NCI-H128 (cell line): Measurements from ENCODE around the gene ING5.
"Not testable (repeated sequence)": the region's sequence is repeated elsewhere in the genome, so short reads cannot be mapped to it uniquely, and the experiment has no call there.

Experiments used
- DNase-seq: peaks from one replicate; lab custom pipeline; 2025; ENCODE audit not compliant: unreplicated experiment; lab: John Stamatoyannopoulos, UW

Gene ING5

DNA sequence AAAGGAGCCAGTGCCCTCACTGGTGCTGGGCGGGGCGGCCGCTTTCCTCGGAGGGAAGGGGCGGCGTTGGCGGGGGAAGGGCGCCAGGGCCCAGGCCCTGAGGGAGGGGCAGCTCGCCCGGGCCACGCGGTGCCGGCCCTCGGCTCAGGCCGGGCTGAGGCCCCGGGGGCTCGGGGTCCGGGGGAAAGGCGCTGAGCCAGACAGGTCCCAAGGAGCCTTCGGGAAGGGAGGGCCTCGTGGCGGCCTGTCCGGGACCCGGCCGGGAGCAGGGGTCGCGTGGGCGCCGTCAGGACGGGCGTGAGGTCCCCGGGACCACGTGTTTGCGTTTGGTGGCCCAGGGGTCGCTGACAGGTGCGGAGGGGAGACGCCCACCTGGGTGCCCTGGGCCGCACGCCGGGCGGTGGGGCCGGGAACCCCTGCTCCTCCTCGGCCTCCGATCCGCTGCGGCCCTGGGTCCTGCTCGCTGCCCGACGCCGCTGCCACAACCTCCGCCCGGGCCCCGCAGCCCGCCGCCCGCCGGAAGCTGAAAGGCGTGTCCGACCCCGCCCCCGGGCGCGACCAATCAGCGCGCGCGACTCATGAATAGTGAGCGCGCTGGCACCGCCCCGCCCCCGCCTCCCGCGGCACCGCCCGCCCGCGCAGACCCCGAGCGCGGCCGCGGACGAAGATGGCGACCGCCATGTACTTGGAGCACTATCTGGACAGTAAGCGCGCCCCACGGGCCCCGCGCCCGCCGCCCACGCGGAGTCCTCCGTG is at the start of gene ING5:
TSS of gene ING5 (plus strand) at position 641 of the 756 bp plus-strand sequence. CDS start at position 668, 27 bp downstream.
- DNase-seq = peak; percentile 66

DNA sequence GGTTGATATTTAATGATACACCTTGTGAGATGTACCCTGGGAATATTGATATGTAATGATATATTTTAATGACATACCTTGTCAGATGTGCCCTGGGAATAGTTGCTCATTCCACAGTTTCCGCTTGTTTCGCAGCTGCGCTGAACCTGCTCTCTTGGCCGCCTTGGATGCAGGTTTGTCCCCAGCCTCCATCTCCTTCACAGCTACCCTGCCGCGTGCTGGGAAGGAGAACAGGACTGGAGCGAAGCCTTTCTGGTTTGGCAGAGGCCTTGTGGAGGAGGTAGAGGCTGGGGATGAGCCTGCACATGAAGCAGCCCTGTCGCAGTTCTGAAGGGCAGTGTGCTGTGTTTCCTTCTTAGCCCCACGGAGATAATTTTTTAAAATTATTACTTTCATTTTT is 49.7 kb upstream of the ING5 start:
- no peak for DNase-seq

DNA sequence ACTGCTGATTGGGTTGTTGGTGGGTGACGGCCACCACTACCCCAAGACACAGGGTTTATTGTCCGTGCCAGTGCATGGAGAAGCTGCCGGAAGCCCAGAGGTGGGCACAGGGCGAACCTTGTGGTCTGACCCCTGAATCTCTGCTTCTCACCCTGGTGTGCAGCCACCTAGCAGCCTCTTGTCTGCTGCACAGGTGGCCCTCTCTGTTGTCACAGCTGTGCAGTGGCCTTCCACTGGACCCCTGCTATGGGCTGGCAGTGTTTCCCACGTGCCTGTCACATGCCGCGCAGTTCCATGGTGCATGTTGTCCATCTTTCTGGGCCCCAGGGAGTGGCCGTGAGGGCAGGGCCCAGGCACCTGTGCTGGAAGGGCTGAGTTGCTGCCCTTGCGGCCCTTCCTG is 49.1 kb upstream of the ING5 start:
- DNase-seq = no peak

DNA sequence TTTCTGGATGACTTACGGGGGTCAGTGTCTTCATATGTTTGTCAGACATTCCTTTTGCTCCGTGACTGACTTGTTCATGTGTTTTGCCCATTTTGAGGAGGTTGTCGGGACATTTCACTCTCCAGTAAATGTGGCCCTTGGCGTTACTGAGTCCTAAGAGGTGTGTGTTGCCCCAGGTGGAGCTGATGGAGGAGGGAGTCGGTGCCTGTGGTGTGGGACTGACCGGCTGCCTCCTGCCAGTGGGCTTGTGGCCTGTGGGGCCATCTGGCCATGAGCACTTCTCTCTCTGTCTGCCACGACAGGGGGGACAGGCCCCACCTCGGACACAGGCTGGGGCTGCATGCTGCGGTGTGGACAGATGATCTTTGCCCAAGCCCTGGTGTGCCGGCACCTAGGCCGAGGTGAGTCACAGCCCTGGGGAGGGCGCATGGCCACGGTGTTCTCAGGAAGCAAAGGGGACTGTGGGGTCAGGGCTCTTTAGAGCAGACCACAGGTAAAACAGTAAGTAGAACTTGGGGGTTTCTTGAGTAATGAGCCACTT is 48.6 kb upstream of the ING5 start:
- no peak for DNase-seq

DNA sequence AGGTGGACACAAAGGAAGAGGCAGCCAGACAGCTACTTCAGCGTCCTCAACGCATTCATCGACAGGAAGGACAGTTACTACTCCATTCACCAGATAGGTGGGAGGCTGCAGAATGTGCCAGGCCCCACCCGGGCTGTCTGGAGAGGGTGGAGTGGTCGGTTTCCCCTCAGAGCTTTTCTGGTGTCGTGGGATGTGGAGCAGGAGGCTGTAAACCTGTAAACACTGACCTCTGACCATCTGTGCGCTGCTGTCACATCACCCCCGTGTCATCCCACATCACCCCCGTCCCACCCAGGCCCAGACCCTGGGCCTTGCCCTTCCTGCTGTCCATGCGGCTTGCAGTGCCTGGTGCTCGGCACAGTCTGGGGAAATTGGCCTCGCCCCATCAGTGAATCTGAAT is 47.3 kb upstream of the ING5 start:
- no peak for DNase-seq

DNA sequence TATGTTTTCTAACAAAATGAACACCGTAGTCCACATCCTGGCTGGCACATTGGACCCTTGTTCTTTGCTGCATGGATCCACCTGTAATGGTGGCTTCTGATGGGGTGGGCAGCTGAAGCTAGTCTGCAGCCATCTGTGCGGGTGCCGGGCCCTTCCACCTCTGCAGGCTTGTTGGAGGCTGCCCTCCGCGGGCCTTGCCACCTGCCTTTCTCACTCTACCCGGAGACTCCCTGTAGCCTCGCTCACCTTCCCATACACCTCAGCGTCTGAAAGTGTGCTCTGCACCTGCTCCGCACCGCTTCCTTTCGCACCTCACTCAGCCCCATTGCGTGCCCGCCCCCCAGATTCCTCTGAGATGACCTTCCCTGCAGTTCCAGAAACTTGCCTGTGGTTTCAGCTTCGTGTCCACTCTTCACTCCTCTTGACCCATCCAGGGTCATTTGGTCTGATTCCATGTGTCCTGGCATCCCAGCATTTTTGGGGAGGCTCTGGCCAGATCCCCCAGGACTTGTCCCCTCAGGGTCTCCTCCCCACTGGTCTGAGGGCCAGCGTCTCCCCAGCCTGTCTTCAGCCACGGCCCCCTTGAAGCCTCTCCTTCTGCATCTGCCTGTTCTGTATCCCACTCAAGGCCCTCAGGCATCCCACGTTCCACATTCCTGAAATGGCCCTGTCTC is 46.2 kb upstream of the ING5 start:
- DNase-seq = no peak

DNA sequence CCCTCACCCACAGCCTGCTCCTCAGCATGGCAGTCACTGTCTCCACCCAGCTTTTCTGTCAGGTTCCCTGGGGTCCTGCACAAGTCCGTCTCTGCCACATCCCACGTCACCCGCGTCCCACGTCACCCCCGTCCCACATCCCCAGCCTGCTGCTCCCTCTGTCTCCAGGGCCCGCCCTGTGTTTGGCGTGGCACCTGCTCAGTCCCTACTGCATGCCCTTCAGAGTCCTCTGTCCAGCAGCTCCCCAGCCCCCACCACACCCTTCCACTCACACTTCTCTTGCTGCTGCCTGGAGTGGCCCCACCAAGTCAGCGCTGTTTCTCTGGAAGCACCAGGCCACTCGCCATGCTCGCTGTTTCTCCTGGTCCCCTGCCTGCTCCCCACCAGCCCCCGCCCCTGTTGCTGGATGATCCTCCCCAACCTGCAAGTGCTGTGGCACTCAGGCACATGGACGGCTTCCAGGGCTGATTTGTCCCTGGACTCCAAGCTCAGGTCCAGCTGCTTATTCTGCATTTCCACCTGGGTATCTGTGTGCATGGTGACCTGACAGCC is 45.6 kb upstream of the ING5 start:
- DNase-seq = no peak

DNA sequence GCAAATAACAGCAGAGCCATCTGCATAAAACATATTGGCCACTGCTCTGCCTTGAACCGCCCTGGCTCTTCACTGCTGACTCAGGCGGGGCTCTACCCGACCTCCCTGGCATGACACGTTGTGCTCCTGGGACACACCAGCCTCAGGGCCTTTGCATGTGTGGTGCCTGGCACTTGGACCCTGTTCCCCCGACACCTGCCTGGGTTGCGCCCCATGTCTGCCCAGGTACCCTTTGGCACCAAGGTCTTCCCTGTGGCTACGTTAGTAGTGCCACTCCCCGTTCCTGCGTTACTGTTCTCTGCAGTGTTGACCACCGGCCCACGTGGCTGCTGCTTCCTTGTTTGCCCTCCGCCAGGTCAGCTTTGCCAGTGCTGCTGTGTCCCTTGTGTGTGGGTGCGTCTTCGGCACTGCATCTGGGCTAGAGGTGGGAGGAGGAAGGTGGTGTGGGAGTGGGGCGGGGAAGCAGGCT is 44.0 kb upstream of the ING5 start:
- no peak for DNase-seq

DNA sequence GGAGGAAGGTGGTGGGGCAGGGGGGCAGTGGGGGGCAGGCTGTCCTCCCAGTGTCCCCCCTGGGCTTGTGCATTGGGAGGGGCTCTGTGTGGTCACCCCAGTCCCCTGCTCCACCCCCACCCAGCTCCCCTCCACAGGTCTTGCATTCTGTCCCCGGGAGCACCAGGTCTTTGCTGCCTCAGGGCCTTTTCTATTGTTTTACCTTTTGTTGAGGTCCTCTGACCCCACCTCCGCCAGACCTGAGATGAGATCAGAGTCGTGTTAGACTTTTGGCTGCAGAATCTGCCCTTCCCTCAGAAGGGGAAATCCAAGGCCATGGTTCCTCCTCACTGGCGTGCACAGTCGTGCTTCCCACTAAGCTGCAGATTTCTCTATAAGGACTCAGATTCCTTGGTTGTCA is 43.5 kb upstream of the ING5 start:
- DNase-seq = no peak

DNA sequence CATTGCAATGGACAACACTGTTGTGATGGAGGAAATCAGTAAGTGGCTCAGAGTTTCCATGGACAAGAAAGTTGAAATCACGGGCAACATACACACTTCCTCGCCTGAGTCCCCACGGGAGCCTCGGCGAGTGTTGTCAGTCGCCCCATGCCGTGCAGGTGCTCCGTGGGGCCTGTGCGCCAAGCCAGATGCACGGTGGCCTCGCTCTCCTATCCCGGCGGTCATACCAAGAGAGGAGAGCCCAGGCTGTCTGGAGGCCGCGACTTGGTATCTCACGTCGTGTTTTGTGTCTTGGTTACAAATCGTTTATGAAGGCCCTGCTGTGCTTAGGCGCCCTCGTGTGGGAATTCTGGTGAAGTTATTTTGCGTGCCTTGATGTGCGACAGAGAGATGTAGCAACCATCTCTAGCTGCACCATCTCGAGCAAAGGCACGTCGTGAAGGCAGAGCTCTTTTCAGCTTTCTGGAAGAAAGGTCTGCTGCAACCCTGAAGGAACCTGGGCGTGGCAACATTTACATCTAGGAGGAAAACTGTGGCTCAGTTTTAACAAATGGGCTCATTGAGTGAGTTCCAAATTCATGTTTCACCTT is 42.6 kb upstream of the ING5 start:
- no peak for DNase-seq

DNA sequence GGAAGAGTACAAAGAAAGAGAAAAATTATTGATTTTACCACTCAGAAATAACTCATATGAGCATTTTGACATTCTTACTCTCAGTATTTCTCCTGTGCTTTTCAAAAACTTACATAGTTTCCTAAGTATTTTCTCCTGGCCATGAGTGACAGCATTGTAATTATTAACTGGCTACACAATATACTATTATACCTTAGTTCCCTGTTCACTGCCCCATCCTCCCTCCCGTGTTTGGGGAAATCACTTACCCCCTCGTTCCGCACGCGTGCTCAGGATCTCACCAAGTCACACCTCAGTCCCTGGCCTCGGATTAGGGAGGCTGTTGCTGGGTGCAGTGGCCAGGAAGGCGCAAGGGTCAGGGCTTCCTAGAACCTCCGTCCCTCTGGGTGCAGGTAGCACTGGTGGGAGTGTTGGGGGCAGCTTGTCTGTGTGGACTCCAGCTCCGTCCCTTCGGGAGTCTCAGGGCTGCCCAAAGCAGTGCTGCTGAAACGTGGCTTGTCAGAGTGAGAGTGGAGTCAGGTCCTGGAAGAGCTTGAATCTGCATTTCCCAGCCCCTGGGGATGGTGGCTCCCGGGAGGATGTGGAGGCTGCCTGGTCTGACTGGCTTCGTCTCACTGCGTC is 41.1 kb upstream of the ING5 start:
- DNase-seq = no peak

DNA sequence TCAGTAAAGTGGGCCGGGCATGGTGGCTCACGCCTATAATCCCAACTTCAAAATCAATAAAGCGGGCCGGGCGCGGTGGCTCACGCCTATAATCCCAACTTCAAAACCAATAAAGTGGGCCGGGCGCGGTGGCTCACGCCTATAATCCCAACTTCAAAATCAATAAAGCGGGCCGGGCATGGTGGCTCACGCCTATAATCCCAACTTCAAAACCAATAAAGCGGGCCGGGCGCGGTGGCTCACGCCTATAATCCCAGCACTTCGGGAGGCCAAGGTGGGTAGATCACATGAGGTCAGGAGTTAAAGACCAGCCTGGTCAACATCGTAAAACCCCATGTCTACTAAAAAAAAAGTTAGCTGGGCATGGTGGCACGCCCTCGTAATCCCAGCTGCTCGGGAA is 39.1 kb upstream of the ING5 start:
- not testable (repeated sequence) for DNase-seq

DNA sequence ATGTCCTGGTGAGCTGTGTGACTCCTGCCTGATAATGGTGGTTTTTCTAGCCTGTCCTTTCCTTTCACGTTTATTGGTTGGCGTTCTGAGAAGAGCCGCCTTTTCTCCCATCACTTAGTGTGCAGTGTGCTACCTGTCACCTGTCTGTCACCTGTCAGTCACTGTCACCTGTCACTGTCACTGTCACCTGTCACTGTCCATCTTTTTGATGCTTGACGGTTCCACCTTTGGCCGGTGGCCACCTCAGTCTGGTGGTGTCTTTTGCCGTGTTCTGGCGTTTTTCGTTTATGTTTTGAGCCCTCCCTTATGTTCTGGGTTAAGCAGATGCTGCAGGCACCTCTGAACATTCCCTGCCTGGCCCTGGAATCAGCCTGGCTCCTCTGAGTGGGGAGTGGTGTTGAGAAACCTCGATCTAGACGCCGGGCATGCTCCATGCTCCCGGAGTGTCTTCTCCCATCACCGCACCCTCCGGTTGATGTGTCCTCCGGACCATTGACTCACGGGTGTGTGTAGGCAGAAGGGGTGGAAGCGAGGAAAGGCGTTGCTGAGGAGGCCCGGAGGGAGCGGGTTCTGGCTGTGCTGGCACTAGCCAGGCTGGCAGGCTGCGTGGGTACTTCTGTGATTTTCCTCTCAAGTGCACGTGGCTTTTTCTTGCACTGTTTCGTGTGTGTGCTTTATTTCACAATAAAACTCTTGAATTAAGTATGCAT is 36.0 kb upstream of the ING5 start:
- DNase-seq = no peak

DNA sequence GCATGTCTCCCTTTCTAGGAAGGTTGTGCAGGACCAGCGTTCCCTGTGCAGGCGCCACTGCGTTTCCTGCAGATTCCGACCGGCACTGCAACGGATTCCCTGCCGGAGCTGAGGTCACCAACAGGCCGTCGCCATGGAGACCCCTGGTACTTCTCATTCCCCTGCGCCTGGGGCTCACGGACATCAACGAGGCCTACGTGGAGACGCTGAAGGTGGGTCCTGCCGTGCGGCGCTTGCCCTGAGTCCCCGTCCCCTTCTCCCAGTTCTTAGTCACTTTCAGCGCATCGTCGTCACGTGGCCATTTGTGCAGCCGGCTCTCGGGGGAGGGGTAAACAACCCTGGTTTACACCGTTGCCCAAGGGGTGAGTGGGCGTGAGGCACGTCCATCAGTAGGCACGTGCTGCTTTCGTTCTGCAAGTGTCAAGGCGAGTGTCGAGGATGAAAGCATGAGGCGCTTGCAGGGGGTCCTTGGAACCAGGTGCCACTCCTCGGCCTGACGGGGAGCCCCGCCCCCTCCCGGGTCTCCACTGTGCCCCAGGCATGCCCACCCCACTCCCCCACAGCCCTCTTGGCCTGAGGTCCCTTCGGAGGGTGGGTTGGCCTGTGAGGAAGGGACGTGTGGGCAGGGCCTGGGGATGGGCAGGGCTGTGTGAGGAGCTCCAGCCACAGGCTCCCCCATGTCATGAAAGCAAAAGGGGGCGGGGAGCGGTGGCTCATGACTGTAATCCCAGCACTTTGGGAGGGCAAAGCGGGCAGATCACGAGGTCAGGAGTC is 35.0 kb upstream of the ING5 start:
- no peak for DNase-seq

DNA sequence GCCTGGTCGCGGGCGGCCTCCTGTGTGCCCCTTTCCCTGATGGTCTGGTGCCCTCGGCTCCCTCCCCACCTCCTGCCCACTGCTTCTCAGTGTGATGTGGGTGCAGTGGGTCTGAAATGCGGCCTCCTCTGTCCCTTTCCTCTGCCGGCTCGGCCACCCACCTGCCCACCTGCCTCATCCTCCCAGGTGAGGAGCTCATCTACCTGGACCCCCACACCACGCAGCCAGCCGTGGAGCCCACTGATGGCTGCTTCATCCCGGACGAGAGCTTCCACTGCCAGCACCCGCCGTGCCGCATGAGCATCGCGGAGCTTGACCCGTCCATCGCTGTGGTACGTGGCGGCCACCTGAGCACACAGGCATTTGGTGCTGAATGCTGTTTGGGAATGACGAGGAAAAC is 33.5 kb upstream of the ING5 start:
- DNase-seq = no peak

DNA sequence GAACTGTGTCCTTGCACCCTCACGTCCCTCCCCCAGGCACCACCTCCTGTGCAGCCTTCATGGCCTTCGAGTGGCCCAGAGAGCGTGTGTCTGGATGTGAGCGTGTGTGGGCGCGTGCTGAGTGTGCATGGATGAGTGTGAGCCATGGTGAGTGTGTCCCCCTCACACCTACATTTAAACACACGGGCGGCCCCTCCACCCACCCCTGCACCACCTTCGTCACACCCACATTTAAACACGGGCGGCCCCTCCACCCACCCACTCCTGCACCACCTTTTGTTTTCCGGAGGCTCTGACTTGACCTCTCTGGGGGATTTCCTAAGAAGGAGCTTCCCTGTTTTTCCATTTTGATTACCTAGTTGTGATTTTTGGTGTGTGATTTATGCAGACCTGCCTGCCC is 33.0 kb upstream of the ING5 start:
- DNase-seq = no peak

DNA sequence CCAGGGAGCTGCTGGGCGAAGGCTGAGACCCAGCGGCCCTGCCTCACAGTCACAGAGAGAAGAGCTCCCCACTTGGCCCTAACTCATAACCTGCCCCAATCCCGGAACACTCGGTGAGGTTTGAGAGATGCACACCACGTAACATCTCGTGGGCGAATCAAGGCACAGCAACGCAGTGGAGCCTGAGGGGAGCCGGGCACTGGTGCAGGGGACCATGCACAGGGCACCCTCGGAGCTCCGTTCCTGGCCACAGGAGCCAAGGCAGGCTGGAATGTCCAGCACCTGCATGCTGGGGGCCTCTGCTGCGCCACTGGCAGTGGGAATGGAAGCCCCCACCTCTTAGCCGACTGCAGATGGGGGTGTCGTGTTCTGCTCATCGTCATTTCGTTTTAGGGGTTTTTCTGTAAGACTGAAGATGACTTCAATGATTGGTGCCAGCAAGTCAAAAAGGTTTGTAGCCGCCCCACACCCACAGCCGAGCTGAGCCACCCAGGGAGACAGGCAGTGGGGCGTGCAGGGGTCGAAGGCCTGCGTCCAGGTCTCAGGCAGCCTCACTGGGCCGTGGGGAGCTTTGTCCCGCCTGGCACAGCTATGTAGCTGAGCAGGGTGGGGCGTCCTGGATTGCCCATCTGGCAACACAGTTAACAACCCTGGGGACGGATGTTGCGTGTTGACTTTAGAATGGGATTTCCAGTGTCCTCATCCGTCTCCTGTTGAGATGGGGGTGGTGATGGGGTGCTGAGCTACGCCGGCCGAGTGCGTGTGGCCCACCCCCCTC is 31.3 kb upstream of the ING5 start:
- no peak for DNase-seq

DNA sequence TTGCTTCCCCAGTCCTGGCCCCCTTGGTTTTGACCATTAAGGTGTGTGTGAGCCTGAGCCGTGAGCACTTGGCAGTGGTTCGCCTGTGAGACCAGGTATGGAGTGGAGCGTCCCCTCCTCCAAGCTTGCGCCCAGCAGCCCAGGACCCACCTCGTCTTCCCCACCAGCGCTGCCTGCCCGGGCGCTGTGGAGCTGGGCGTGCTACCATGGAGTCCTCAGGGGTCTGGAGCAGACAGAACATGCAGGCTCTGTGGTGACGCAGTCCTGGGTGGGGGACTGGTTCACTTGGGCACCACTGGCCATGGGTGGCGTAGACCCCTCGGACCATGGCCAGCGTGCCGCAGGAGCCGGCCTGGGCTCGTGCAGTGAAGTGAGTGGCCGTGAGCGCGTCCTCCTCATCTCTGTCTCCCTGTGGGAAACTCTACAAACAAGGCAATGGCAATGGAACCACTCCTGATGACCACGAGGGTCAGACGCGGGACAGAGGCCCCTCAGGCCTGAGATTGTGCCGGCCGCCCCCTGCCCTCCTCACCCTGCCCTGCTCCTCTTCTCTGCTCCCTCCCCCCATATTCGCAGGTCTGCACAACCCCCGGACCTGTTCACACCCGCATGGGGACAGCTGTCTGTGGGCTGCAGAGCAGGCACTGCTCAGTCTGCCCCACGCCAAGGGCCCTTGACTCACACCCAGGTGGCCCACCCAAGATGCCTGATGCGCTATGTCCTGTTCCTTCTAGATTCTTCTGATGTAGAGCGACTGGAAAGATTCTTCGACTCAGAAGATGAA is 30.2 kb upstream of the ING5 start:
- no peak for DNase-seq
